CD14-positive monocyte (primary cell): ENCODE data around the gene SLC66A3. TPM values are rescaled to one million over a fixed set of nuclear protein-coding genes. Genes with fewer than 3 reads are reported as not detected.

Experiments used
- DNase-seq, 3 donors: peaks; one replicate each; pipeline ENCODE4 v3.0.0-alpha.2; 2011 to 2022
- H2AFZ ChIP-seq: 2 replicates; pipeline ENCODE4 v1.6.0; 2012; ENCODE audit warnings: mild to moderate bottlenecking, low read depth, low read length, inconsistent platforms; ENCODE audit not compliant: insufficient read depth, poor library complexity, severe bottlenecking
- H3K27ac ChIP-seq, 2 donors: 1 replicate in 1 of 2; 2 replicates in 1 of 2; pipeline ENCODE4 v1.5.1; 2012 to 2013; ENCODE audit warnings: low read length in 2 of 2, control low read depth in 1 of 2, inconsistent platforms in 1 of 2, low read depth in 1 of 2, mild to moderate bottlenecking in 1 of 2
- H3K27me3 ChIP-seq, 2 donors: one replicate each; pipeline versions ENCODE4 v1.6.0 to v1.6.1; 2011 to 2013; ENCODE audit warnings: low read length in 2 of 2; ENCODE audit not compliant: control insufficient read depth in 2 of 2, insufficient read depth in 2 of 2
- H3K36me3 ChIP-seq, 2 donors: replicated peaks in 1 of 2; 1 replicate in 1 of 2; 2 replicates in 1 of 2; pipeline versions ENCODE4 v1.5.1 to v1.6.1; 2012 to 2013; ENCODE audit warnings: low read length in 2 of 2, control low read depth in 1 of 2, inconsistent platforms in 1 of 2, mild to moderate bottlenecking in 1 of 2; ENCODE audit not compliant: insufficient read depth in 2 of 2, control insufficient read depth in 1 of 2
- H3K4me1 ChIP-seq, 2 donors: 1 replicate in 1 of 2; 2 replicates in 1 of 2; pipeline versions ENCODE4 v1.5.1 to v1.6.1; 2012 to 2013; ENCODE audit warnings: low read length in 2 of 2, control low read depth in 1 of 2, inconsistent platforms in 1 of 2, mild to moderate bottlenecking in 1 of 2, moderate library complexity in 1 of 2; ENCODE audit not compliant: insufficient read depth in 2 of 2, control insufficient read depth in 1 of 2
- H3K4me2 ChIP-seq: replicated peaks from 2 replicates; pipeline ENCODE3; 2012; ENCODE audit warnings: low read length, moderate library complexity, mild to moderate bottlenecking; ENCODE audit not compliant: poor library complexity, severe bottlenecking; ENCODE audit errors: extremely low read depth
- H3K4me3 ChIP-seq, 3 experiments: fragments of 200-600 bp in 1 of 3; sonication (generic) in 1 of 3; replicated peaks in 1 of 3; 1 replicate in 2 of 3; 2 replicates in 1 of 3; pipeline ENCODE4 v1.5.1; 2011 to 2013; ENCODE audit warnings: low read length in 3 of 3, mild to moderate bottlenecking in 3 of 3, control low read depth in 2 of 3, low read depth in 2 of 3, inconsistent platforms in 1 of 3, moderate library complexity in 1 of 3
- H3K79me2 ChIP-seq: 2 replicates; pipeline ENCODE4 v1.6.0; 2012; ENCODE audit warnings: mild to moderate bottlenecking, control low read depth, inconsistent platforms, low read length, moderate library complexity; ENCODE audit not compliant: insufficient read depth
- H3K9ac ChIP-seq: 2 replicates; pipeline ENCODE4 v1.6.0; 2017; ENCODE audit warnings: low read length, mild to moderate bottlenecking; ENCODE audit not compliant: insufficient read depth, poor library complexity, severe bottlenecking
- H3K9me3 ChIP-seq, 2 donors: replicated peaks in 1 of 2; 1 replicate in 1 of 2; 2 replicates in 1 of 2; pipeline versions ENCODE4 v1.5.1 to v1.6.1; 2012 to 2013; ENCODE audit warnings: low read length in 2 of 2, control low read depth in 1 of 2; ENCODE audit not compliant: control insufficient read depth in 1 of 2, insufficient read depth in 1 of 2
- H4K20me1 ChIP-seq: 2 replicates; pipeline ENCODE4 v1.6.0; 2012; ENCODE audit warnings: mild to moderate bottlenecking, low read length, control low read depth, moderate library complexity; ENCODE audit not compliant: insufficient read depth
- H3K27ac Mint-ChIP-seq, 7 donors: one replicate each; pipeline ENCODE4 v1.8.0; 2020; ENCODE audit warnings: mild to moderate bottlenecking in 7 of 7, mixed read lengths in 7 of 7, moderate library complexity in 6 of 7, inconsistent platforms in 2 of 7
- H3K27me3 Mint-ChIP-seq, 3 donors: one replicate each; pipeline ENCODE4 v1.8.0; 2021 to 2022; ENCODE audit warnings: low read depth in 3 of 3, mild to moderate bottlenecking in 3 of 3, mixed read lengths in 3 of 3, moderate library complexity in 3 of 3, inconsistent platforms in 1 of 3
- H3K36me3 Mint-ChIP-seq, 2 donors: one replicate each; pipeline ENCODE4 v1.8.0; 2020; ENCODE audit warnings: mixed read lengths in 2 of 2, inconsistent platforms in 1 of 2, mild to moderate bottlenecking in 1 of 2
- H3K4me1 Mint-ChIP-seq: one replicate; pipeline ENCODE4 v1.8.0; 2020; ENCODE audit warnings: mild to moderate bottlenecking, mixed read lengths
- H3K4me3 Mint-ChIP-seq, 2 donors: one replicate each; pipeline ENCODE4 v1.8.0; 2020; ENCODE audit warnings: mild to moderate bottlenecking in 2 of 2, mixed read lengths in 2 of 2, moderate library complexity in 1 of 2
- H3K9me3 Mint-ChIP-seq, 7 donors: one replicate each; pipeline ENCODE4 v1.8.0; 2020 to 2022; ENCODE audit warnings: mixed read lengths in 7 of 7, mild to moderate bottlenecking in 6 of 7, moderate library complexity in 6 of 7, inconsistent platforms in 2 of 7
- CTCF ChIP-seq: fragments of 200-600 bp; IDR thresholded peaks from one replicate; pipeline ENCODE4 v1.8.0; 2022; ENCODE audit warnings: antibody characterized with exemption, mild to moderate bottlenecking
- WGBS: methylation state at CpG from one replicate; pipeline ENCODE4 v1.1.5; 2013; ENCODE audit warnings: missing lambda C conversion rate; ENCODE audit not compliant: insufficient coverage; 5-methylcytosine and 5-hydroxymethylcytosine counted together
- intact Hi-C, 2 donors: fragments of 100-400 bp; cut with micrococcal nuclease; formaldehyde crosslinking; loops; one replicate each; pipeline versions ENCODE4 v1.15.0 to v1.15.1; 2023
- polyA plus RNA-seq, 3 donors: library from polyadenylated mRNA; depleted of rRNA in 1 of 3; unstranded in 2 of 3; stranded (reverse) in 1 of 3; fragments of 300-500 nt in 2 of 3; fragments of >200 nt in 1 of 3; fragmentation: Illumina TruSeq in 2 of 3; gene quantifications; 1 replicate in 2 of 3; 2 replicates in 1 of 3; pipeline ENCODE4 v1.2.3, GENCODE V29; 2012 to 2021

SLC66A3 gene
- polyA plus RNA-seq, 3 donors: 51.8 to 188 (median 169) TPM

GRCh38 chr2:11215407-11215806 lies 60.1 kb downstream of the SLC66A3 start:
- H3K36me3 ChIP-seq: peaks cover 69 to 98% of the 10 kb centered on the region in 2 donors
- Mint-ChIP-seq H3K27ac (no peak overlapping the region), H3K27me3 (no peaks in the 10 kb centered on the region), H3K4me1 (no peaks in the 10 kb centered on the region), H3K4me3 (no peak overlapping the region), H3K9me3 (no peaks in the 10 kb centered on the region), H3K36me3 (peaks cover 63 to 81% of the 10 kb centered on the region in 2 donors)
- TF ChIP-seq CTCF: no peak
- no peak for DNase-seq
- H3K4me3 ChIP-seq: no peak overlapping the region
- no peaks in the 10 kb centered on the region for H3K4me1 ChIP-seq
- no peaks in the 10 kb centered on the region for H3K27me3 ChIP-seq
- intact Hi-C loops: no loop called here
- H2AFZ ChIP-seq: no peak overlapping the region
- WGBS: 100% methylated on average over 1 of the region's 3 CpGs
- no peaks in the 10 kb centered on the region for H3K79me2 ChIP-seq
- H3K9ac ChIP-seq: no peak overlapping the region
- no peaks in the 10 kb centered on the region for H3K9me3 ChIP-seq
- H3K4me2 ChIP-seq: no peak overlapping the region
- no peak overlapping the region for H3K27ac ChIP-seq
- H4K20me1 ChIP-seq: no peaks in the 10 kb centered on the region

DNA sequence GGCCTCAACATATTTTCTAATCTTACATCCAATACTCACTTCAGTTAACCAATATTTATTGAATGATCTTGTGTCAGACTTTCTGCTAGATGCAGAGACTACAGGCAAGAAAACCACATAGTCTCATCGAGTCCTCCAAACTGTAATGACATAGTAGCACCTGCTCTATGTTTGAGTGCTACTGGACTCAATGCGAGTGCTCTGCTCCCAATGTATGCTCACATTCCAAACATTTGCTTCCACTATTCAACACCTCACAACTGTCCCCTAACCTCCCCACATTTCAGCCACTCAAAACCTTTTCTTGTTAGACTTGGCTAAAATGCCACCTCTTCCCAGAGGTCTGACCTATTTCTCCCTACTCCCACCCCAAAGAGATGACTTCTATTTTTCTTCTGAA lies 65.2 kb downstream of the SLC66A3 start:
- no peak overlapping the region for H3K9ac ChIP-seq
- no peaks in the 10 kb centered on the region for H4K20me1 ChIP-seq
- no peaks in the 10 kb centered on the region for H3K9me3 Mint-ChIP-seq
- peaks cover 6% of the 10 kb centered on the region for H3K4me1 Mint-ChIP-seq
- no peaks in the 10 kb centered on the region for H3K9me3 ChIP-seq
- DNase-seq: no peak
- no peaks in the 10 kb centered on the region for H3K27me3 ChIP-seq
- H3K27ac Mint-ChIP-seq: no peak overlapping the region
- WGBS: 100% methylated on average over 2 of the region's 2 CpGs
- H3K36me3 Mint-ChIP-seq: peaks cover 46 to 50% of the 10 kb centered on the region in 2 donors
- H3K27me3 Mint-ChIP-seq: no peaks in the 10 kb centered on the region
- no peak overlapping the region for H3K4me2 ChIP-seq
- peaks cover 0 to 5% of the 10 kb centered on the region in 2 donors for H3K4me1 ChIP-seq
- H3K4me3 ChIP-seq: no peak overlapping the region
- H3K4me3 Mint-ChIP-seq: no peak overlapping the region
- H3K79me2 ChIP-seq: no peaks in the 10 kb centered on the region
- H2AFZ ChIP-seq: no peak overlapping the region
- H3K36me3 ChIP-seq: peaks cover 47 to 76% of the 10 kb centered on the region in 2 donors
- intact Hi-C loops: no loop called here
- H3K27ac ChIP-seq: no peak overlapping the region
- TF ChIP-seq CTCF: no peak
